BJ (cell line): Measurements from ENCODE around the gene AVPR2. TPM values are rescaled to one million over a fixed set of nuclear protein-coding genes. Genes with fewer than 3 reads are reported as not detected.
A peak's percentile ranks its signal among the peaks of the same experiment; 100 is the strongest.

Source experiments
- CTCF ChIA-PET: fragments of 350-600 bp; formaldehyde crosslinking; extraction: SDS; loops from one replicate; lab custom pipeline; 2021; ENCODE audit warnings: antibody characterized with exemption, inconsistent platforms; lab: Yijun Ruan, JAX
- POLR2A ChIA-PET: fragments of 300-600 bp; sonication (Branson Sonifier 250); formaldehyde crosslinking; extraction: SDS; loops from one replicate; lab custom pipeline; 2021; ENCODE audit warnings: antibody characterized with exemption; lab: Charles Lee
- DNase-seq: peaks from one replicate; pipeline ENCODE4 v3.0.0-alpha.2; 2011; ENCODE audit warnings: low read depth
- H3K27me3 ChIP-seq: 2 replicates; pipeline ENCODE4 v1.6.0; 2011; ENCODE audit warnings: low read length; ENCODE audit not compliant: control insufficient read depth, insufficient read depth
- H3K36me3 ChIP-seq: 2 replicates; pipeline ENCODE4 v1.5.1; 2011; ENCODE audit warnings: low read length; ENCODE audit not compliant: control insufficient read depth, insufficient read depth
- H3K4me3 ChIP-seq: 2 replicates; pipeline ENCODE4 v1.5.1; 2011; ENCODE audit warnings: low read depth, mild to moderate bottlenecking, control low read depth, low read length
- polyA plus RNA-seq: library from polyadenylated mRNA; depleted of rRNA; stranded (reverse); fragments of >200 nt; gene quantifications from 2 replicates; pipeline ENCODE4 v1.2.3, GENCODE V29; 2011
- TF ChIP-seq, protein P1 (sequence below): IDR thresholded peaks from 2 replicates; pipeline ENCODE4 v1.5.1; 2011; ENCODE audit warnings: low read depth, mild to moderate bottlenecking, control low read depth, inconsistent platforms, low read length, moderate library complexity; ENCODE audit not compliant: insufficient read depth

AVPR2 gene
- polyA plus RNA-seq, 1 experiment, result not detected

DNA sequence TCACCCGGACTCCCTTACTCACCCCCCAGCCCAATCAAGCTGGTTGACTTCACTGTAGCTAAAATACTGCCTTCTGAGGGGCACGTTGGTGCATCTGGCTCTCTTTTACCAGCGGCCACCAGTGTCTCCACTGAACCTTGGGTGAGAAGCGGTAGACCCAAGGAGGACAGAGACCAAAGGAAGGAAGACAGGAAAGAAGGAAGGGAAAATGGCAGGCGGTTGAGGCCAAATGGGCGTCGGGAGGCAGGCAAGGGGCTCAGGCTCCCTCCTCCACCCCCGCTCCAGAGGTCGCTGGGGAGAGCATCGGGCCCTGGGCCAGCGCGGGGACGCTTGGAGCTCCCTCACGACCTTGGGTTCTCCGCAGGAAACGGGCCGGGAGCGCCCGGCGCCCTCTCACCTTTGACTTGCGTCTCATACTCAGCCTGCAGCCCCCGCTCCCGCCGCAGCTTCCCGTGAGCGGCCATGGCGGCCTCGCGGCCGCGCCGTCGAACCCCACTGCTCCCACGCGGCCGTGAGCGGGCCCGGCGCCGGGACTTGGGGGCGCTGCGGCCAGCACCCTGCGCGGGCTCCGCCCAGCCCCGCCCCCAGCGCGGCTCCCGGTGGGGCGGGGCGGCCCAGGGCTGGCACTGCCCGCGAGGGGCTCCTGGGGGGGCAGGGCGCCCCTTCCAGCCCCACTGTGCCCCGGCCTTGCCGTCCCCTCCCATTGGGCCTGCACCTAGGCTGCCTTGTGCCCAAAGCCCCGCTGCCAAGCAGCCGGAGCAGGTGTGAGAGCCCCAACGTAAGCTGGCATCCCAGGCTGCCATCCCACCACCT is 21.5 kb downstream of the AVPR2 start, which contains the start of gene ARHGAP4:
TSS of gene ARHGAP4 (minus strand) at position 526 of the 813 bp plus-strand sequence. CDS start at position 464, 62 bp downstream.
- Histone ChIP-seq H3K27me3 (no peaks in the 10 kb centered on the region), H3K4me3 (no peak within 1 kb of the TSS), H3K36me3 (peaks cover 4% of the 10 kb centered on the region)
- TF ChIP-seq, protein P1, sequence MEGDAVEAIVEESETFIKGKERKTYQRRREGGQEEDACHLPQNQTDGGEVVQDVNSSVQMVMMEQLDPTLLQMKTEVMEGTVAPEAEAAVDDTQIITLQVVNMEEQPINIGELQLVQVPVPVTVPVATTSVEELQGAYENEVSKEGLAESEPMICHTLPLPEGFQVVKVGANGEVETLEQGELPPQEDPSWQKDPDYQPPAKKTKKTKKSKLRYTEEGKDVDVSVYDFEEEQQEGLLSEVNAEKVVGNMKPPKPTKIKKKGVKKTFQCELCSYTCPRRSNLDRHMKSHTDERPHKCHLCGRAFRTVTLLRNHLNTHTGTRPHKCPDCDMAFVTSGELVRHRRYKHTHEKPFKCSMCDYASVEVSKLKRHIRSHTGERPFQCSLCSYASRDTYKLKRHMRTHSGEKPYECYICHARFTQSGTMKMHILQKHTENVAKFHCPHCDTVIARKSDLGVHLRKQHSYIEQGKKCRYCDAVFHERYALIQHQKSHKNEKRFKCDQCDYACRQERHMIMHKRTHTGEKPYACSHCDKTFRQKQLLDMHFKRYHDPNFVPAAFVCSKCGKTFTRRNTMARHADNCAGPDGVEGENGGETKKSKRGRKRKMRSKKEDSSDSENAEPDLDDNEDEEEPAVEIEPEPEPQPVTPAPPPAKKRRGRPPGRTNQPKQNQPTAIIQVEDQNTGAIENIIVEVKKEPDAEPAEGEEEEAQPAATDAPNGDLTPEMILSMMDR, result no peak
- CTCF ChIA-PET, result interaction anchor here (0.9 to 3.2 kb wide), 4 partner anchors 13 to 162 kb away, joined by 4 to 23 read pairs (median 5); partner anchors contain the start of gene PLXNB3
- POLR2A ChIA-PET, result no interaction called here
- no peak for DNase-seq

DNA sequence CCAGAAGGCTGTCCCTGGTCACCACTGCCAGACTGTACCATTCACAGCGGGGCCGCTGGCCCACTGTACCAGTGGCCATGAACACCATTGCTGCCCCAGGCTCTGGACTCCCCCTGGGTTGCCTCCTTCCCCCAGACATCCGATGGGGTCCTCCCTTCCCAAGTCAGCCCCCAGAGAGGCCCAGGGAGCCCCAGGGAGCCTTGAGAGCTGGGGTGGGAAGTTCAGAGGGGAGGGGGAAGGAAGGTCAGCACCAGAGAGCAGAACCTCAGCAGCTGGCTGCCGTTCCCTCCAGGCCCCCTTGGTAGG is 22.0 kb downstream of the AVPR2 start:
- ChIA-PET POLR2A (no interaction called here), CTCF (interaction anchor here (0.9 to 3.2 kb wide), 3 partner anchors 14 to 21 kb away, joined by 4 to 23 read pairs (median 4); no protein-coding TSS in a partner anchor)
- TF ChIP-seq, protein P1, result no peak
- Histone ChIP-seq H3K4me3 (no peak overlapping the region), H3K27me3 (no peaks in the 10 kb centered on the region), H3K36me3 (peaks cover 6% of the 10 kb centered on the region)
- no peak for DNase-seq

DNA sequence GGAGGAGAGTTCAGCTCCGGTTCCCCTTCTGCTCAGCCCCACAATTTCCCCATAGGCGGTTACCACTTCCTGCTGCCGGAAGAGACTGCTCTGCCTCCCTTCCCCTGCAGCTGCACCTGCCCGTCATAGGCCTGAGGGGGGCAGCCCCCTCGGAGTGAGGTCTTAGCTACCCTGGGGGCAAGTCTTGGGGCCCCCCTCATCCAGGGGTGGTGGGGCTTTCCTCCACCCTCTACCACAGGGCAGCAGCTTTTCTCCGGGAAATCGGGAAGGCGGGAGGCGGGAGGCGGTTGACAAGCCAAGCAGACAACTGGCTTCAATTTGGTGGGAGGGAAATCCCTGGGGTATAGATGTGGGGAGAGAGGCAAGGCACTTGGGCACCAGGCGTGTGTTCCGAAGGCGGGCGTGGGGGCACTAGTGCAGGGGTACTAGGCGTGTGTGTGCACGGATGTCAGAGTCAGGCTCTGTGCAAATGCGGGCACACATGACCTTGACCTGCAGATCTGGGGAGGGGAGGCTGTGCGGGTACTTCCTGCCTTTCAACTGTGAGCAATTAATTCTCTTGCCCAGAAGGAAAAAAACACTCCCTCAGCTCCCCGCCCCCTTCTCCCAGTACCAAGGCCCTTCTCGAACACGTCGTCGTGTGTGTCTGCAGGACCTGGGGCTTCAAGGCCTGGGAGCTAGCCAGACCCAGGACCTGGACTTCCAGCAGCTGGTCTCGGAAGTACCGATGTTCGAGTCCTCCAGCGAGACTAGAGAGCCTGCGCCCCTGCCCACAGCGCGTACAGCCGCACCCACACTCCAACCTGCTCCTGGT is 22.6 kb downstream of the AVPR2 start:
- H3K27me3 ChIP-seq, result no peaks in the 10 kb centered on the region
- H3K36me3 ChIP-seq, result peaks cover 8% of the 10 kb centered on the region
- DNase-seq, result no peak
- TF ChIP-seq, protein P1, result no peak
- POLR2A ChIA-PET, result no interaction called here
- peak overlapping the region; percentile 54 for H3K4me3 ChIP-seq
- CTCF ChIA-PET, result interaction anchor here (0.9 to 3.2 kb wide), 4 partner anchors 14 to 163 kb away, joined by 3 to 23 read pairs (median 4); partner anchors contain the start of gene PLXNB3

DNA sequence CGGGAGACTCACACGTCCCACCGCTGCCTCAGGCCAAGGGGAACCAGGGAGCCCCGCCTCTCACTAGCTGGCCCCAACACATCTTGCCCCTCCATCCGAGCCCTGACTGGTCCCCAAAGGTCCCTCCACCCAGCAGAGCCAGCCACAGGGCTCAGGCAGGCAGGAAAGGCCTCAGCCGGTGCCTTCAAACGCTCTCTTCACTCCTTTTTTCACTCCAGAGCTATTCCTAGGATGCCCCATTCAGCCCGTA is 23.1 kb downstream of the AVPR2 start:
- CTCF ChIA-PET, result interaction anchor here (1.0 to 1.7 kb wide), 2 partner anchors 19 to 164 kb away, joined by 3 to 9 read pairs; partner anchors contain the start of gene PLXNB3
- POLR2A ChIA-PET, result no interaction called here
- peaks cover 8% of the 10 kb centered on the region for H3K36me3 ChIP-seq

More for the DNA sequence above, 23.1 kb downstream of the AVPR2 start:
- Histone ChIP-seq H3K27me3 (no peaks in the 10 kb centered on the region), H3K4me3 (peak overlapping the region; percentile 54)
- DNase-seq, result no peak
- TF ChIP-seq, protein P1, result no peak
